Activated CD4-positive, alpha-beta T cell treated with anti-CD3 and anti-CD28 coated beads for 24 hours (primary cell): ENCODE results near the gene C5orf58.
"Not testable (repeated sequence)": the region's sequence is repeated elsewhere in the genome, so short reads cannot be mapped to it uniquely, and the experiment has no call there.

Experiments
- DNase-seq, 2 donors: peaks; one replicate each; pipeline ENCODE4 v3.0.0-alpha.2; 2020; ENCODE audit warnings: low read depth in 2 of 2

Gene C5orf58

GRCh38 chr5:170223906-170224305 lies 8.9 kb upstream of the C5orf58 start:
- DNase-seq: no peak

- DNase-seq: peak; percentile 69
These were observed 7.3 kb upstream of the C5orf58 start for GRCh38 chr5:170225326-170226128.

DNA sequence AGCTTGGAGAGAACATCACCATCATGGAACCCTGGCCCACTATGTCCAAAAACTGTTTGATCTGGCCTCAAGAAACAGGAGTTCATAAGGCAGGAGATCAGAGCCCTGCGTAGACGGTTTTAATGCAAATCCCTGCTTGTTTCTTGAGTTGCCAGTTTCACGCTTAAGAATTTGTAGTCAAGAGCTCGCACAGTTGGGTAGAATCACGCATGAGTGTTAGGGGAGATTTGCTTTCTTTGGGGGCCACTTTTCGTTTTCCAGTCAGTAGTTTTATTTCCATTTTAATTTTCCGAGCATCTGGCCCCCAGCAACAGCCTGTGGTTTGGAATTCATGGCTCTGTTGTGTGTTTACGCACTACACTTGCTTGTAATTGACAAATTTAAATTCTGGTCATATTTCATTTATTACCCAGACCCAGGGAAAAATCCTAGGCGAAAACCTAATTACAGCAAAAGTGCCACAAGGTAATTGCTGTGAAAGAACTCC lies 6.6 kb upstream of the C5orf58 start:
- no peak for DNase-seq

DNA sequence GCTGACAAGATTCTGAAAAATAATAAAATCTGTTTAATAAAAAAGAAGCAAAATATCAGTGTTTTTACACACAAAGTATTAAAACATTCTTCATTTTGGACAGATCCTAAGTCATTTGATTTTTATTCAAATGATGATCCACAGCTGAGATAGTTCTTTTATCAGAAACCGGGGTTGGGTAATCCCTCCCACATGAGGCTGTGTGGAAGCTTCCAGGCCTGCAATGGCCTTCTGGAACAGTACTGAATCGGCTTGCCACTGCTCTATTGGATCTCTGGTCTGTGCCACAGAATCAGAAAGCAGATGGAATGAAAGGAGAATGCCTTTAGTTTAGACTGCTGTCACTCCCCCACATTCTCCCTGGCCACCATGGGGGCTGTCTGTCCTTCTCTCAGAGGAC lies 6.1 kb upstream of the C5orf58 start:
- no peak for DNase-seq

GRCh38 chr5:170228762-170229435 lies 3.9 kb upstream of the C5orf58 start:
- DNase-seq: no peak

GRCh38 chr5:170233358-170233892 lies 640 bp downstream of the C5orf58 start:
- DNase-seq: no peak

DNA sequence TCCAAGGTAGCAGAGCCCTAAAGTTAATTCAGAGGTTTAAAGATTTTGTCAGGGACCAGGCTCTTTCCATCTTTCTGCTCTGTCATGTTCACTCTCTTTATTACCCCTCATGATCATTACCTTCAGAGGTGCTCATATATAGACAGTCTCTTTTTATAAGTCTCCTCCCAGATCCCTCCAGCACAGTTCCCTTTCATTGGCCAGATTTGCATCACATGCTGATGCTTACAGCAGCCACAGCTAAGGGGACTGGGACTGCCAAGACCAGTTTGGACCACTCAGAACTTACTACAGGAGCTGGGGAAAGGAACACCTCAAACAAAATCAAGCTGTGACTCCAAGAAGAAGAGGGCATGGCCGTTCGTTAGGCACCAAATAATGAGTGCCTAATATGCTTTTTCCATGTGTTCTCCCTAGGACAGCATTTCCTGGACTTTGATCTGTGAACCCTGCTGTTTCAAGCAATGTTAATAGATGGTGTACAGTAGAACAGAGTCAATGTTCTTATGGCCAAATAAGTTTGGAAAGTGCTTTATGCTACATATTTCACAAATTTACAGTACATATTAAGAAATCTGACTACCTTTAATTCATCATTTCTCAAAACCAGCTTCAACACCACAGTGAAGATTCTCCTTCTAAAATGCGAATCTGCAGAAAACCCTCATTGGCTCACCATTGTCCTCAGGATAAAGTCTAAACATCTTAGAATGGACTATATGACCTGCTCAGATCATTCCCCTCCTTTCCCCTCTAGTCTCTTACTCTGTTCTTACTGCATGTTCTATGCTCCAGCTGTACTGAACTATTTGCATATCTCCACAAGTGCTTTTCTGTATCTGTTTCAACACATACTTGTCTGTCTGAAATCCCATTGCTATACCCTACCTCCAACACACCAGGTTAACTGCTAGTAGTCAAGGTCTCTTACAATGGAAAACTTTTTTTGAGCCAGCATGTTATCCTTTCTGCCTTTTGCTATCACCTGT lies 3.4 kb downstream of the C5orf58 start:
- no peak for DNase-seq

DNA sequence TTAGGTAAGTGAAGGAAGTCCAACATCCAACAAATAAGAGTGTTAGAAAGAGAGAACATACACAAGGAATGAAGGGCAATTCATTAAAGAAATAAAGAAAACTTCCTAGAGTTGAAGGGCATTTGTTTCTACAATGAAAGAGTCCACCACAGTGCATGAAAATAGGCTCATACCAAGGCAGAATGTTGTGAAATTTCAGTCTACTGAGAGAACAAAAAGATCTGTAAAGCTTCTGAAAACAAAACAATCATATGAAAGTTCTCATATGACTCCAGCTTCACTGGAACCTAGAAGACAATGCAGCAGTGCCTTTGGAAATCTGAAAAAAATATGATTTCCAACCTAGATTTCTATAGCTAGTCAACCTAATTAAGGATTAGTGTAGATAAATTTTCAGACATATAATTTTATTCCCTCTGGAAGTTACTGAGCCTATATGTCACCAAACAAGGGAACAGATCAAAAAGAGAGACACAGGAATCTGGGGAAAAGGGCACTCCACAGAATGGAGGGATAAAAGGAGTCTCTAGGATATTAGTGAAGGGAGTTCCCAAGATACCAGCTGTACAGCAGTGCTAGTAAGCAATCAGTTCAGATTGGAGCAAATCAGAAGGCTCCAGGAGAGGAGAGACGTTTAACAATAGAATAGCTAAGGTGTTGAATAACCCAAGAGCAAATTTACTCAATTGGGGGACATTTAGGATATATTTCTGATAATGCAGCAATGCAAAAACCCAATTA lies 5.8 kb downstream of the C5orf58 start:
- no peak for DNase-seq

GRCh38 chr5:170245436-170245835 lies 12.7 kb downstream of the C5orf58 start:
- not testable (repeated sequence) for DNase-seq

DNA sequence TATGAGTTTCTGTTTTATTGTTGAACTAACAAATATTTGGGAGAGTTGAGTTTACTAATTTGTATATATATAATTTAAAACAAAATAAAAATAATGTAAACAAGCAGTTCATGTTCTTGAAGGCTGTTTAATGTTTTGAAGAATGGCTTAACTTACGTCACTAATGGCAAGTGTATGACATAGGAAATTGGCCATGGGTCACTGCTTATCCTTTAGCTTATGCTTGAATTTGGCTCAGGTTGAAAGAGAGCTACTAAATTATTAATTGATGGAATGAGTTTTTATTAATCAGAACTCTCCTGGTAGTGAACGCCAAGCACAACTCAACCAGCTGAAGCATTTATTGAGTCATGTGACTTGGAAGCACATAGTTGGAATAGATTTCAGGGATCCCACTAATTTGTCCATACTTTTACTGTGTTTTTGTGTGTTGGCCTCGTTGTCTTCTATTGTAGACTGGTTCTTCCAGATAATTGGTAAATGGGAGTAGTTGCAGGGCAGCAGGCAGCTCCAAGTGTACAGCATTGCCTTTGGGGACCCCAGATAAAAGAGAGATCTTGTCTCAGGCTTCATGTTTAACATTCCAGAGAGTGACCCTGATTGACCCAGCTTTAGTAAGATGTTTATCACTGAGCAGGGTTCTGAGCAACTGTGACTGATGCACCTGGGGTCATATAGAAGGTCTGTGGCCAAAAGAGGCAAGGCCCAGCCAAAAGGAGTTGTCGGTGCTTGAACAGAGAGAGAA lies 13.5 kb downstream of the C5orf58 start:
- no peak for DNase-seq

- no peak for DNase-seq
These were observed 14.6 kb downstream of the C5orf58 start for GRCh38 chr5:170247363-170247762.

- no peak for DNase-seq
These were observed 15.6 kb downstream of the C5orf58 start for GRCh38 chr5:170248172-170248930.

DNA sequence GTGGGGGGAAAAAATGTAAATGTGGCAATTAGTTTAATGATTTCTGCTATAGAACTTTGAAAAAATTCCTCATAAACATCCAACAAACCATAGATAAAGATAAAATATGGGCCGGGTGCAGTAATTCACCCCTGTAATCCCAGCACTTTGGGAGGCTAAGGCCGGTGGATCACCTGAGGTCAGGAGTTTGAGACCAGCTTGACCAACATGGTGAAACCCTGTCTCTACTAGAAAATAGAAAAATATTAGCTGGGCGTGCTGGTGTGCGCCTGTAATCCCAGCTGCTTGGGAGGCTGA lies 16.1 kb downstream of the C5orf58 start:
- DNase-seq: not testable (repeated sequence)

DNA sequence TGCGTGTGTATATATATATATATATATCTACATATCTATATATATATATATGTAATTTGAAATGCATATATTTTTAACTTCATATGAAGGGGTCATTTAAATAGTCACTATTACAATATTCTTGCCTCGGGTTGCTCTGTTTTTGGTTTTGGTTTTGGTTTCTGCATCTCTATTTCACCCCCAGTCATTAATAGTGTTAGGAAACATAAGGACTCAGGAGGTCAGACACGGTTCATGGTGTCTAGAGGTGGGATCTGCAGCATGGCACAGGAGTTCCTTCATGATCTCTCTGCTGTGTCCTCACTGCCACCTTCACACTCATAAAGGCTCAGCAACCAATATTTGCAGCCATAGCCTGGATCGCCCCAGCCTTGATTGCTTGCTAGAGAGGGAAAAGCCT lies 16.6 kb downstream of the C5orf58 start:
- no peak for DNase-seq

DNA sequence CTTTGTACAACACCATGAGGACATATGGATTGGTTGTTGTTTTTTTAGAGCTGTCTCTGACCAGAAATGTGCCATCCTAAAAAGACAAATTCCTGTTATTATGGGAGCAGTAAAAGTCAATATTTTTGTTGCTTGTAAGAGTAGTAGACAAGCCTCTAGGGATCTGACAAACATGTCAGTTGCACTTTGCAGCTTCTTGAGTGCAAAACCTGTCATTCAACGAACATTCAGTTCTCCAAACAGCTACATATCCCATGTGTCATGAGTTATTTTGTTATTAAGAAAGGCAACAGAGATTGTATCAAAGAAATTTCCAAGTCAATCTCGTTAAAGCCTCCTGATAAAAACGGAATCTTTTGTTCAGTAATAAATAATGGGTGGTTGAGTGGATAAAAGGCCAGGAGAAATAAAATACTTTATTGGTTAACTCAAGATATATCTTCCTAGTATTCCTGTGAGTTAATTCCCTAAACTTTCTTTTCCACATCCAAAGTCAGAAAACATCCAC lies 18.1 kb downstream of the C5orf58 start:
- DNase-seq: no peak

- no peak for DNase-seq
These were observed 18.7 kb downstream of the C5orf58 start for GRCh38 chr5:170251462-170251861.

- no peak for DNase-seq
These were observed 19.3 kb downstream of the C5orf58 start for GRCh38 chr5:170252109-170252508.

GRCh38 chr5:170252720-170253350 lies 20.1 kb downstream of the C5orf58 start:
- no peak for DNase-seq

- DNase-seq: peak; percentile 35 to 51
These were observed 21.3 kb downstream of the C5orf58 start for GRCh38 chr5:170254056-170254455.
